Endothelial cell of umbilical vein (primary cell): ENCODE data around the gene COBLL1. TPM values are rescaled to one million over a fixed set of nuclear protein-coding genes. Genes with fewer than 3 reads are reported as not detected.

Experiments used
- BruUV-seq: library from RNA; stranded (reverse); fragments of 400-500 nt; replicated peaks from 2 replicates; lab custom pipeline; 2021; lab: Mats Ljungman, UMichigan
- CTCF ChIA-PET: fragments of 300-600, 350-600 bp; sonication (Branson Sonifier 250); formaldehyde crosslinking; loops from one replicate; lab custom pipeline; 2021; ENCODE audit warnings: antibody characterized with exemption, inconsistent platforms; lab: Charles Lee
- POLR2A ChIA-PET: fragments of 300-600, 350-600 bp; sonication (Branson Sonifier 250); formaldehyde crosslinking; loops from one replicate; lab custom pipeline; 2021; ENCODE audit warnings: antibody characterized with exemption, inconsistent platforms; lab: Charles Lee
- DNase-seq: peaks from one replicate; pipeline ENCODE4 v3.0.0-alpha.2; 2011; ENCODE audit warnings: low read depth, low spot score
- FAIRE-seq: peaks from 2 replicates; lab custom pipeline; 2011; peaks lifted over from hg19 to GRCh38; lab: Jason Lieb, UNC
- H2AFZ ChIP-seq: 2 replicates; pipeline ENCODE4 v1.6.0; 2012; ENCODE audit warnings: low read depth, low read length, control low read depth, inconsistent platforms
- H3K27ac ChIP-seq: 2 replicates; pipeline ENCODE4 v1.5.1; 2011; ENCODE audit warnings: low read depth, mild to moderate bottlenecking, control low read depth, low read length, moderate library complexity; ENCODE audit not compliant: insufficient read depth
- H3K27me3 ChIP-seq, 2 experiments: 2 replicates each; pipeline versions ENCODE4 v1.6.0 to v1.6.1; 2011; ENCODE audit warnings: low read length in 2 of 2, mixed read lengths in 1 of 2; ENCODE audit not compliant: control insufficient read depth in 2 of 2, insufficient read depth in 2 of 2
- H3K36me3 ChIP-seq, 2 experiments: 2 replicates in 1 of 2; 3 replicates in 1 of 2; pipeline ENCODE4 v1.5.1; 2011; ENCODE audit warnings: low read length in 2 of 2, mild to moderate bottlenecking in 1 of 2, moderate library complexity in 1 of 2; ENCODE audit not compliant: control insufficient read depth in 2 of 2, insufficient read depth in 2 of 2; ENCODE audit errors: extremely low read depth in 1 of 2
- H3K4me1 ChIP-seq: 3 replicates; pipeline ENCODE4 v1.5.1; 2011; ENCODE audit warnings: mild to moderate bottlenecking, low read length; ENCODE audit not compliant: control insufficient read depth, insufficient read depth; ENCODE audit errors: extremely low read depth
- H3K4me2 ChIP-seq: 2 replicates; pipeline ENCODE4 v1.6.1; 2011; ENCODE audit warnings: low read length, control low read depth, mixed read lengths; ENCODE audit not compliant: insufficient read depth
- H3K4me3 ChIP-seq, 3 experiments: fragments of 200-600 bp in 1 of 3; sonication (generic), shearing (Covaris generic) in 1 of 3; replicated peaks in 1 of 3; 2 replicates each; pipeline ENCODE4 v1.5.1; 2011 to 2016; ENCODE audit warnings: control low read depth in 3 of 3, low read length in 3 of 3, mild to moderate bottlenecking in 2 of 3, inconsistent platforms in 1 of 3, low read depth in 1 of 3, moderate library complexity in 1 of 3; ENCODE audit not compliant: insufficient read depth in 1 of 3
- H3K79me2 ChIP-seq: 2 replicates; pipeline ENCODE4 v1.6.0; 2012; ENCODE audit warnings: low read length, inconsistent platforms; ENCODE audit not compliant: control insufficient read depth, insufficient read depth
- H3K9ac ChIP-seq: replicated peaks from 2 replicates; pipeline ENCODE3; 2011; ENCODE audit warnings: low read length, control low read depth; ENCODE audit not compliant: insufficient read depth; ENCODE audit errors: extremely low read depth
- H3K9me1 ChIP-seq: replicated peaks from 3 replicates; pipeline ENCODE4 v1.6.0; 2011; ENCODE audit warnings: mild to moderate bottlenecking, low read length; ENCODE audit not compliant: control insufficient read depth, insufficient read depth; ENCODE audit errors: extremely low read depth
- H3K9me3 ChIP-seq: replicated peaks from 2 replicates; pipeline ENCODE4 v1.5.1; 2012; ENCODE audit warnings: low read length, inconsistent platforms; ENCODE audit not compliant: control insufficient read depth, insufficient read depth
- H4K20me1 ChIP-seq: replicated peaks from 2 replicates; pipeline ENCODE3; 2011; ENCODE audit warnings: mild to moderate bottlenecking, low read length; ENCODE audit not compliant: control insufficient read depth, insufficient read depth; ENCODE audit errors: extremely low read depth
- EZH2 ChIP-seq: IDR thresholded peaks from 2 replicates; pipeline ENCODE4 v1.6.1; 2012; ENCODE audit warnings: borderline replicate concordance, low read depth, mild to moderate bottlenecking, moderate library complexity, low read length, inconsistent platforms; ENCODE audit not compliant: severe bottlenecking
- FOS ChIP-seq: IDR thresholded peaks from 2 replicates; pipeline ENCODE4 v1.6.1; 2011; ENCODE audit warnings: mild to moderate bottlenecking, low read length, moderate library complexity, borderline replicate concordance; ENCODE audit not compliant: insufficient read depth
- GATA2 ChIP-seq: IDR thresholded peaks from 2 replicates; pipeline ENCODE4 v1.7.0; 2011; ENCODE audit warnings: low read depth, mild to moderate bottlenecking, moderate library complexity, mixed read lengths, low read length; ENCODE audit not compliant: insufficient read length, insufficient read depth
- JUN ChIP-seq: IDR thresholded peaks from 2 replicates; pipeline ENCODE4 v1.6.1; 2011; ENCODE audit warnings: borderline replicate concordance, low read depth; ENCODE audit not compliant: insufficient read length, insufficient read depth
- MYC ChIP-seq: IDR thresholded peaks from one replicate; pipeline ENCODE4 v1.6.1; 2011; ENCODE audit warnings: mild to moderate bottlenecking, low read depth, low read length
- POLR2A ChIP-seq: IDR thresholded peaks from 2 replicates; pipeline ENCODE4 v1.6.1; 2012; ENCODE audit warnings: low read depth, mild to moderate bottlenecking, control low read depth, low read length
- POLR2AphosphoS5 ChIP-seq: IDR thresholded peaks from 2 replicates; pipeline ENCODE4 v1.6.1; 2012; ENCODE audit warnings: low read depth, mild to moderate bottlenecking, control low read depth, low read length, moderate library complexity; ENCODE audit not compliant: insufficient read depth
- dilution Hi-C: fragments of 300-500 bp; cut with MboI; formaldehyde crosslinking; loops from one replicate; pipeline ENCODE4 v1.15.0; 2019; ENCODE audit warnings: low sequenced_read_pairs; ENCODE audit not compliant: extremely low pct_ligation_motif_present
- intact Hi-C: fragments of 100-400 bp; cut with micrococcal nuclease; formaldehyde crosslinking; loops from one replicate; pipeline ENCODE4 v1.10.0; 2022
- polyA plus RNA-seq, 4 experiments: library from polyadenylated mRNA; depleted of rRNA in 3 of 4; stranded (reverse) in 3 of 4; unstranded in 1 of 4; fragments of >200 nt; gene quantifications; 2 replicates each; pipeline versions ENCODE4 v1.2.1 to v1.2.3, GENCODE V29; 2011 to 2012; ENCODE audit warnings: missing spikeins in 1 of 4
- total RNA-seq: library from RNA; stranded (reverse); gene quantifications from 2 replicates; pipeline ENCODE4 v1.2.3, GENCODE V29; 2021
- TF ChIP-seq, protein P1 (sequence below): IDR thresholded peaks from 2 replicates; pipeline ENCODE4 v1.6.1; 2011; ENCODE audit not compliant: insufficient read depth, insufficient read length
- TF ChIP-seq, protein P2 (sequence below), 2 donors: IDR thresholded peaks; 1 replicate in 1 of 2; 2 replicates in 1 of 2; pipeline ENCODE4 v1.5.1; 2011; ENCODE audit warnings: low read length in 2 of 2, mild to moderate bottlenecking in 2 of 2, moderate library complexity in 2 of 2, control low read depth in 1 of 2, inconsistent platforms in 1 of 2, low read depth in 1 of 2; ENCODE audit not compliant: insufficient read depth in 1 of 2; ENCODE audit errors: extremely low read depth in 1 of 2

Gene COBLL1
- total and polyA plus RNA-seq, 2 donors (not counting 3 experiments of a cell fraction or from before 2014, with no cell fraction given), result 9.1 to 38.4 TPM

DNA sequence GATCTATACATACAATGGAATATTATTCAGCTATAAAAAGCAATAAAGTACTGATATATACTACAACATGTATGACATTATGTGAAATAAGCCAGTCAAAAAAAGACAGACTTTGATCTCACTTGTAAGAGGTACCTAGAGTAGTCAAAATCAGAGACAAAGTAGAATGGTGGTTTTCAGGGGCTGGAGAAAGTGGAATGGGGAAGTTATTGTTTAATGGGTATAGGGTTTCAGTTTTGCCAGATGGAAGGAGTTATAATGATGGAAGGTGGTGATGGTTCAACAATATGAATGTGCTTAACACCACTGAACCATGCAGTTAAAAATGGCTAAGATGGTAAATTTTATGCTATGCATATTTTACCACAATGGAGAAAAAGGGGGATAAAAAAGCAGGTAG lies 6.3 kb downstream of the COBLL1 start:
- no peak overlapping the region for H3K4me2 ChIP-seq
- no peaks in the 10 kb centered on the region for H4K20me1 ChIP-seq
- ChIA-PET CTCF (interaction anchor here (1.1 kb wide), 1 partner anchor 275 kb away, joined by 4 read pairs; no protein-coding TSS in a partner anchor), POLR2A (no interaction called here)
- no peak overlapping the region for H3K4me3 ChIP-seq
- no peaks in the 10 kb centered on the region for H3K9me3 ChIP-seq
- H3K9me1 ChIP-seq, result no peaks in the 10 kb centered on the region
- H3K27ac ChIP-seq, result no peak overlapping the region
- TF ChIP-seq GATA2, result no peak
- no peak for TF ChIP-seq FOS
- TF ChIP-seq MYC, result no peak
- no peak for TF ChIP-seq JUN
- TF ChIP-seq, protein P1, sequence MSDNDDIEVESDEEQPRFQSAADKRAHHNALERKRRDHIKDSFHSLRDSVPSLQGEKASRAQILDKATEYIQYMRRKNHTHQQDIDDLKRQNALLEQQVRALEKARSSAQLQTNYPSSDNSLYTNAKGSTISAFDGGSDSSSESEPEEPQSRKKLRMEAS, result no peak
- TF ChIP-seq POLR2A, result no peak
- no peak for TF ChIP-seq POLR2AphosphoS5
- TF ChIP-seq, protein P2, sequence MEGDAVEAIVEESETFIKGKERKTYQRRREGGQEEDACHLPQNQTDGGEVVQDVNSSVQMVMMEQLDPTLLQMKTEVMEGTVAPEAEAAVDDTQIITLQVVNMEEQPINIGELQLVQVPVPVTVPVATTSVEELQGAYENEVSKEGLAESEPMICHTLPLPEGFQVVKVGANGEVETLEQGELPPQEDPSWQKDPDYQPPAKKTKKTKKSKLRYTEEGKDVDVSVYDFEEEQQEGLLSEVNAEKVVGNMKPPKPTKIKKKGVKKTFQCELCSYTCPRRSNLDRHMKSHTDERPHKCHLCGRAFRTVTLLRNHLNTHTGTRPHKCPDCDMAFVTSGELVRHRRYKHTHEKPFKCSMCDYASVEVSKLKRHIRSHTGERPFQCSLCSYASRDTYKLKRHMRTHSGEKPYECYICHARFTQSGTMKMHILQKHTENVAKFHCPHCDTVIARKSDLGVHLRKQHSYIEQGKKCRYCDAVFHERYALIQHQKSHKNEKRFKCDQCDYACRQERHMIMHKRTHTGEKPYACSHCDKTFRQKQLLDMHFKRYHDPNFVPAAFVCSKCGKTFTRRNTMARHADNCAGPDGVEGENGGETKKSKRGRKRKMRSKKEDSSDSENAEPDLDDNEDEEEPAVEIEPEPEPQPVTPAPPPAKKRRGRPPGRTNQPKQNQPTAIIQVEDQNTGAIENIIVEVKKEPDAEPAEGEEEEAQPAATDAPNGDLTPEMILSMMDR (IDR thresholded peaks at IDR 0.05; ENCODE audit: extremely low read depth in 1 of 2, insufficient read depth in 1 of 2, low read depth in 1 of 2, low read length in 2 of 2), result no peak
- no peak for TF ChIP-seq EZH2
- no TSS peak for BruUV-seq
- dilution Hi-C loops, result no loop called here
- H3K27me3 ChIP-seq, result no peaks in the 10 kb centered on the region
- intact Hi-C loops, result loop anchor here (2.0 kb wide), 1 partner anchor 27 kb away; no protein-coding TSS in a partner anchor
- DNase-seq, result no peak
- peaks cover 17% of the 10 kb centered on the region for H3K4me1 ChIP-seq
- H3K79me2 ChIP-seq, result peaks cover 11% of the 10 kb centered on the region
- H3K36me3 ChIP-seq, result no peaks in the 10 kb centered on the region
- H2AFZ ChIP-seq, result no peak overlapping the region
- FAIRE-seq, result no peak
- no peak overlapping the region for H3K9ac ChIP-seq
